ENCODE measurements around the gene FGFBP2. TPM values are rescaled to one million over a fixed set of nuclear protein-coding genes. Genes with fewer than 3 reads are reported as not detected.

FGFBP2 gene
- total RNA-seq, 6 experiments from 2014 or later = 0.29 to 1.4 (median 0.92) TPM; not detected in 3

DNA sequence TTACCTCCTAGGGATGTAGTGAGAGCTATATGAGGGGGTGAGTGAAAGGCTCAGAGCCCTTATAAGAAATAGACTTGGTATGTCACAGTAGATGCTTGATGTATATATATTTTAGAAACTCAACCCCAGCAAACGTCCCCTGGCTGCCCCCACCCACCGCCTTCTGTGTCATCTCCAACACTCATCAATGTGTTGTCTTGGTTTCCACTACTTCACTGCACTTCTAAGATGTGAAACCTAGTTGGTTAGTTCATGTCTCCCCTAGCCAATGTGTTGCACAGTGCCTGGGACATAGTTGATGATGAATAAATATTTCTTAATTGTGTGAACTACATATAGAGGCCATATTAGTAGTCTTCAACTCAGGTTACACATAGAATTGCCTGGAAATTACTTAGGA, 4.4 kb downstream of the FGFBP2 start:
- DNase-seq (no peak), ATAC-seq (no peak)
- no peak for TF ChIP-seq CTCF (IDR thresholded peaks at IDR 0.05)
- TF ChIP-seq POLR2A (IDR thresholded peaks at IDR 0.05) = no peak
- Histone ChIP-seq H3K4me3 (no peak overlapping the region), H3K9me3 (no peaks in the 10 kb centered on the region), H3K4me1 (no peaks in the 10 kb centered on the region), H3K27ac (no peak overlapping the region), H3K36me3 (no peaks in the 10 kb centered on the region), H3K27me3 (no peaks in the 10 kb centered on the region)
- intact Hi-C loops (cut with DNase I) = loop anchor here (10.0 kb wide), 2 partner anchors 74 to 154 kb away; no protein-coding TSS in a partner anchor
- 11% methylated on average over 1 of the region's 2 CpGs for WGBS (ENCODE audit: insufficient coverage, low coverage, low lambda C conversion rate, missing lambda C conversion rate)

GRCh38 chr4:15956179-15956850, 6.7 kb downstream of the FGFBP2 start:
- Histone ChIP-seq H3K4me3 (no peak overlapping the region), H3K36me3 (no peaks in the 10 kb centered on the region), H3K27me3 (no peaks in the 10 kb centered on the region), H3K4me1 (no peaks in the 10 kb centered on the region), H3K9me3 (no peaks in the 10 kb centered on the region), H3K27ac (no peak overlapping the region)
- peak; percentile 85 to 97 (median 96) for TF ChIP-seq CTCF (IDR thresholded peaks at IDR 0.05)
- no peak for TF ChIP-seq POLR2A (IDR thresholded peaks at IDR 0.05)
- 36% methylated on average over 9 of the region's 9 CpGs for WGBS (ENCODE audit: insufficient coverage, low coverage, low lambda C conversion rate, missing lambda C conversion rate)
- DNase-seq (peak; percentile 79 to 89 (median 82)), ATAC-seq (peak; percentile 100)
- intact Hi-C loops (cut with DNase I) = loop anchor here (10.0 kb wide), 2 partner anchors 72 to 152 kb away; no protein-coding TSS in a partner anchor

- Histone ChIP-seq H3K4me1 (no peaks in the 10 kb centered on the region), H3K4me3 (no peak overlapping the region), H3K36me3 (no peaks in the 10 kb centered on the region), H3K9me3 (no peaks in the 10 kb centered on the region), H3K27me3 (no peaks in the 10 kb centered on the region), H3K27ac (no peak overlapping the region)
- ATAC-seq (peak in 1 of 4 donors; percentile 12), DNase-seq (no peak)
- intact Hi-C loops (cut with DNase I) = loop anchor here (10.0 kb wide), 2 partner anchors 71 to 151 kb away; no protein-coding TSS in a partner anchor
- 90% methylated on average over 2 of the region's 3 CpGs for WGBS (ENCODE audit: insufficient coverage, low coverage, low lambda C conversion rate, missing lambda C conversion rate)
- no peak for TF ChIP-seq POLR2A (IDR thresholded peaks at IDR 0.05)
- no peak for TF ChIP-seq CTCF (IDR thresholded peaks at IDR 0.05)
Measured at GRCh38 chr4:15955670-15956069, 7.3 kb downstream of the FGFBP2 start.

GRCh38 chr4:15953625-15954024, 9.3 kb downstream of the FGFBP2 start:
- intact Hi-C loops (cut with DNase I) = loop anchor here (5.0 to 10.0 kb wide), 3 partner anchors 69 to 486 kb away; partner anchors contain the start of gene CC2D2A (in 1 of the 2)
- DNase-seq = no peak
- H3K4me1 ChIP-seq = no peaks in the 10 kb centered on the region
- 73% methylated on average over 4 of the region's 5 CpGs for WGBS (ENCODE audit: insufficient coverage, low coverage, low lambda C conversion rate, missing lambda C conversion rate)
- H3K27ac ChIP-seq = no peak overlapping the region
- no peaks in the 10 kb centered on the region for H3K27me3 ChIP-seq
- TF ChIP-seq POLR2A (IDR thresholded peaks at IDR 0.05) (no peak), CTCF (IDR thresholded peaks at IDR 0.05) (no peak)
- H3K36me3 ChIP-seq = no peaks in the 10 kb centered on the region
- ATAC-seq = no peak
- H3K9me3 ChIP-seq = no peaks in the 10 kb centered on the region
- H3K4me3 ChIP-seq = no peak overlapping the region
